Trophoblast cell (in vitro differentiated cells and primary cell): Measurements from ENCODE around the gene EEF1AKMT3.

Experiments
- DNase-seq, 2 donors: peaks; one replicate each; pipeline ENCODE4 v3.0.0-alpha.2; 2016
- H2AFZ ChIP-seq: 2 replicates; pipeline ENCODE4 v1.6.1; 2013; ENCODE audit warnings: low read length, moderate library complexity, mild to moderate bottlenecking; ENCODE audit not compliant: insufficient read depth, poor library complexity
- H2AK5ac ChIP-seq: 2 replicates; pipeline ENCODE4 v1.6.1; 2013; ENCODE audit warnings: mild to moderate bottlenecking, low read length
- H2BK120ac ChIP-seq: 2 replicates; pipeline ENCODE4 v1.6.1; 2013; ENCODE audit warnings: low read length, mild to moderate bottlenecking, moderate library complexity; ENCODE audit not compliant: insufficient read depth, poor library complexity
- H2BK12ac ChIP-seq: 2 replicates; pipeline ENCODE4 v1.6.1; 2013; ENCODE audit warnings: mild to moderate bottlenecking, low read length, moderate library complexity
- H2BK5ac ChIP-seq: 2 replicates; pipeline ENCODE4 v1.6.1; 2013; ENCODE audit warnings: low read length, low read depth, moderate library complexity, mild to moderate bottlenecking; ENCODE audit not compliant: poor library complexity
- H3K14ac ChIP-seq: 2 replicates; pipeline ENCODE4 v1.6.1; 2013; ENCODE audit warnings: mild to moderate bottlenecking, low read length
- H3K18ac ChIP-seq: 2 replicates; pipeline ENCODE4 v1.6.1; 2013; ENCODE audit warnings: mild to moderate bottlenecking, low read length
- H3K23ac ChIP-seq: 2 replicates; pipeline ENCODE4 v1.6.1; 2013; ENCODE audit warnings: low read length
- H3K27ac ChIP-seq: 2 replicates; pipeline ENCODE4 v1.5.1; 2013; ENCODE audit warnings: low read depth, mild to moderate bottlenecking, inconsistent platforms, low read length, moderate library complexity
- H3K27me3 ChIP-seq: 2 replicates; pipeline ENCODE4 v1.6.1; 2013; ENCODE audit warnings: inconsistent platforms, mild to moderate bottlenecking, low read length, moderate library complexity; ENCODE audit not compliant: insufficient read depth
- H3K36me3 ChIP-seq, 2 experiments: 1 replicate in 1 of 2; 2 replicates in 1 of 2; pipeline ENCODE4 v1.6.1; 2013; ENCODE audit warnings: low read length in 2 of 2, mild to moderate bottlenecking in 2 of 2, moderate library complexity in 1 of 2; ENCODE audit not compliant: insufficient read depth in 2 of 2, control insufficient read depth in 1 of 2
- H3K4ac ChIP-seq: 2 replicates; pipeline ENCODE4 v1.6.1; 2013; ENCODE audit warnings: low read depth, mild to moderate bottlenecking, low read length, moderate library complexity
- H3K4me1 ChIP-seq, 2 experiments: 1 replicate in 1 of 2; 2 replicates in 1 of 2; pipeline ENCODE4 v1.6.1; 2013; ENCODE audit warnings: low read length in 2 of 2, mild to moderate bottlenecking in 2 of 2, moderate library complexity in 1 of 2; ENCODE audit not compliant: insufficient read depth in 2 of 2, control insufficient read depth in 1 of 2
- H3K4me2 ChIP-seq: 2 replicates; pipeline ENCODE4 v1.6.1; 2013; ENCODE audit warnings: inconsistent platforms, mild to moderate bottlenecking, low read length, moderate library complexity
- H3K4me3 ChIP-seq: 2 replicates; pipeline ENCODE4 v1.5.1; 2013; ENCODE audit warnings: mild to moderate bottlenecking, low read depth, low read length, inconsistent platforms
- H3K79me1 ChIP-seq: one replicate; pipeline ENCODE4 v1.6.1; 2013; ENCODE audit warnings: low read length
- H3K79me2 ChIP-seq: 2 replicates; pipeline ENCODE4 v1.6.1; 2013; ENCODE audit warnings: low read length, mild to moderate bottlenecking; ENCODE audit not compliant: control insufficient read depth, insufficient read depth, poor library complexity
- H3K9ac ChIP-seq: 2 replicates; pipeline ENCODE4 v1.6.1; 2013; ENCODE audit warnings: mild to moderate bottlenecking, low read length
- H3K9me3 ChIP-seq: 2 replicates; pipeline ENCODE4 v1.6.1; 2013; ENCODE audit warnings: low read depth, mild to moderate bottlenecking, control low read depth, inconsistent platforms, low read length; ENCODE audit not compliant: insufficient read depth
- H4K12ac ChIP-seq: 2 replicates; pipeline ENCODE4 v1.6.1; 2013; ENCODE audit warnings: low read depth, mild to moderate bottlenecking, low read length, moderate library complexity
- H4K8ac ChIP-seq: 2 replicates; pipeline ENCODE4 v1.6.1; 2013; ENCODE audit warnings: low read depth, mild to moderate bottlenecking, low read length, moderate library complexity
- H4K91ac ChIP-seq: one replicate; pipeline ENCODE4 v1.6.1; 2013; ENCODE audit warnings: low read depth, mild to moderate bottlenecking, low read length, moderate library complexity
- WGBS: extraction: QIAGEN DNeasy Blood & Tissue Kit; methylation state at CpG from one replicate; pipeline ENCODE4 v1.1.7; 2013; ENCODE audit warnings: missing lambda C conversion rate; ENCODE audit not compliant: insufficient read length, insufficient coverage; ENCODE audit errors: extremely low coverage; 5-methylcytosine and 5-hydroxymethylcytosine counted together

EEF1AKMT3 gene

GRCh38 chr12:57822392-57823130 is 50.1 kb downstream of the EEF1AKMT3 start:
- H3K4me1 ChIP-seq, result no peaks in the 10 kb centered on the region
- H3K4me2 ChIP-seq, result no peak overlapping the region
- H3K14ac ChIP-seq, result no peak overlapping the region
- H2AK5ac ChIP-seq, result no peak overlapping the region
- no peaks in the 10 kb centered on the region for H3K27me3 ChIP-seq
- no peak overlapping the region for H4K8ac ChIP-seq
- no peak overlapping the region for H3K18ac ChIP-seq
- H2BK12ac ChIP-seq, result no peak overlapping the region
- no peak overlapping the region for H4K12ac ChIP-seq
- no peak overlapping the region for H4K91ac ChIP-seq
- H3K79me1 ChIP-seq, result no peaks in the 10 kb centered on the region
- no peak overlapping the region for H3K27ac ChIP-seq
- H3K23ac ChIP-seq, result no peak overlapping the region
- no peak for DNase-seq
- H2BK120ac ChIP-seq, result no peak overlapping the region
- no peak overlapping the region for H2AFZ ChIP-seq
- H3K79me2 ChIP-seq, result no peaks in the 10 kb centered on the region
- no peak overlapping the region for H3K9ac ChIP-seq
- H3K4ac ChIP-seq, result no peak overlapping the region
- H3K4me3 ChIP-seq, result no peak overlapping the region
- WGBS, result no CpG with 5 or more reads among the region's 10 CpGs
- H3K36me3 ChIP-seq, result peaks cover 59 to 65% of the 10 kb centered on the region in 2 experiments
- no peak overlapping the region for H2BK5ac ChIP-seq
- H3K9me3 ChIP-seq, result peaks cover 1% of the 10 kb centered on the region

GRCh38 chr12:57823131-57823907 is 50.9 kb downstream of the EEF1AKMT3 start:
- Histone ChIP-seq H3K18ac (no peak overlapping the region), H3K79me2 (no peaks in the 10 kb centered on the region), H3K36me3 (peaks cover 61 to 69% of the 10 kb centered on the region in 2 experiments), H2BK12ac (no peak overlapping the region), H2AFZ (no peak overlapping the region), H4K91ac (no peak overlapping the region), H3K4me2 (no peak overlapping the region), H2BK120ac (no peak overlapping the region), H3K23ac (no peak overlapping the region), H3K4me1 (no peaks in the 10 kb centered on the region), H3K9ac (no peak overlapping the region), H2AK5ac (no peak overlapping the region), H3K79me1 (no peaks in the 10 kb centered on the region), H3K4me3 (no peak overlapping the region), H3K14ac (no peak overlapping the region), H2BK5ac (no peak overlapping the region), H3K9me3 (peaks cover 1% of the 10 kb centered on the region), H4K12ac (no peak overlapping the region), H4K8ac (no peak overlapping the region), H3K27me3 (no peaks in the 10 kb centered on the region), H3K4ac (no peak overlapping the region), H3K27ac (no peak overlapping the region)
- no peak for DNase-seq
- whole genome bisulfite sequencing, result no CpG with 5 or more reads among the region's 17 CpGs

- Histone ChIP-seq H3K36me3 (peaks cover 61 to 73% of the 10 kb centered on the region in 2 experiments), H2BK12ac (no peak overlapping the region), H4K8ac (no peak overlapping the region), H3K4ac (no peak overlapping the region), H3K27ac (no peak overlapping the region), H3K9ac (no peak overlapping the region), H3K79me2 (no peaks in the 10 kb centered on the region), H2BK5ac (no peak overlapping the region), H3K9me3 (peaks cover 1% of the 10 kb centered on the region), H3K23ac (no peak overlapping the region), H4K91ac (no peak overlapping the region), H2AFZ (no peak overlapping the region), H3K18ac (no peak overlapping the region), H3K14ac (no peak overlapping the region), H3K4me1 (no peaks in the 10 kb centered on the region), H2AK5ac (no peak overlapping the region), H3K4me2 (no peak overlapping the region), H3K4me3 (no peak overlapping the region), H2BK120ac (no peak overlapping the region), H4K12ac (no peak overlapping the region), H3K27me3 (no peaks in the 10 kb centered on the region), H3K79me1 (no peaks in the 10 kb centered on the region)
- no peak for DNase-seq
- WGBS, result no CpG with 5 or more reads among the region's 18 CpGs
These were observed 51.7 kb downstream of the EEF1AKMT3 start for GRCh38 chr12:57823908-57824640.

- Histone ChIP-seq H3K4me3 (no peak overlapping the region), H3K9ac (no peak overlapping the region), H3K4me1 (no peaks in the 10 kb centered on the region), H2BK120ac (no peak overlapping the region), H3K9me3 (peaks cover 3% of the 10 kb centered on the region), H2AFZ (no peak overlapping the region), H4K8ac (no peak overlapping the region), H2BK5ac (no peak overlapping the region), H2BK12ac (no peak overlapping the region), H3K27me3 (no peaks in the 10 kb centered on the region), H4K12ac (no peak overlapping the region), H3K27ac (no peak overlapping the region), H3K79me2 (no peaks in the 10 kb centered on the region), H3K4me2 (no peak overlapping the region), H3K23ac (no peak overlapping the region), H3K79me1 (no peaks in the 10 kb centered on the region), H3K18ac (no peak overlapping the region), H3K36me3 (peaks cover 62 to 74% of the 10 kb centered on the region in 2 experiments), H4K91ac (no peak overlapping the region), H2AK5ac (no peak overlapping the region), H3K14ac (no peak overlapping the region), H3K4ac (no peak overlapping the region)
- no CpG with 5 or more reads among the region's 2 CpGs for WGBS
- no peak for DNase-seq
These were observed 53.0 kb downstream of the EEF1AKMT3 start for GRCh38 chr12:57825451-57825850.
